Fibroblast of skin of scalp (primary cell): Measurements from ENCODE around the gene TMEM255A.

Experiments
- DNase-seq: peaks from one replicate; pipeline ENCODE4 v3.0.0-alpha.2; 2013

Gene TMEM255A

DNA sequence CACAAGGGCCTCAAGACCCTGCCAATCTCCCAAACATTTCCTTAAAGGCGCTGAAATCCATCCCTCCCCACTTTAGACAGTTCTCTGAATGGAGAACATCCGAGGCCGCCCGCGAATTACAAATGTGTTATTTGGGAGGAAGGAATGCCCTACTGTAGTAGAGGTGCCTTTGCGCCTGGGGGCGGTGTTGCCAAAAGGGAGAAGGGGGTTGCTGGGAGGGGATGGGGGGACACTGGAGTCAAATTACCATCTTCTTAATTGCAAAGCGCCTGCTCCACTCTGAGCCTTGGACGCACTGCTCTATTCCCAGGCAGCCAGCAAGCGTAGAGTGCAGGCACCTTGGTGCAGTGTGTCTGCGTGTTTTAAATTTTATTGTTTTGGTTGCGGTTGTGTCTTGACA is 2.7 kb downstream of the TMEM255A start:
- peak; percentile 10 for DNase-seq

- DNase-seq = no peak
These were observed 4.6 kb downstream of the TMEM255A start for GRCh38 chrX:120306630-120307029.

DNA sequence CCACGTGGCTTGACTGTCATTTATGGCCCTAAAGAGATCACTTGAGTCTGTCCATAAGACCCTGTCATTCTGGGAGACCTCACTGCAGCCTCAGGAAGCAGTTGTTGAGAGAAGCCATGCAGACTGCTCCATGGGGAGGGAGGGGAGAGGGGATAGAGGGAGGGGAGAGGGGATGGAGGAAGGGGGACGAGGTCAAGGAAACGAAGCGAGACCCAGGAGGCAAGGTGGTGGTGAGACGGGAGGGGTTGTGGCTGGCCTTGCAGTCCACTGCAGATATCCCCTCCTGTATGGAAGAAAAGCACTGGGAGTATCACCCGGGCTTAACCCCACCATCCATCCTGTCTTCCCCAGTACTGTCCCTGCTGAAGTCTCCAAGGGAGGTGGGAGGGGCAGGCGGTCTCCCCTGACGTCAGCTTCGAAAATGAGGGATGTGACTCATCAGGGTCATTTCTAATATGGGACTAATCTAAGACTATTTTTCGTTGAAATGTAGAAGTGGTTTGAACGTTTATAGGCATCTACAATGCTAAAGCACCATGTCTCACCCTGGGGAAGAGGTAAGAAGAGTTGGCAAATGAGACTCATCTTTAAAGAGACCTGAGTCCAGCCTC is 5.6 kb downstream of the TMEM255A start:
- DNase-seq = peak; percentile 15

- DNase-seq = no peak
These were observed 7.0 kb downstream of the TMEM255A start for GRCh38 chrX:120304256-120304655.

DNA sequence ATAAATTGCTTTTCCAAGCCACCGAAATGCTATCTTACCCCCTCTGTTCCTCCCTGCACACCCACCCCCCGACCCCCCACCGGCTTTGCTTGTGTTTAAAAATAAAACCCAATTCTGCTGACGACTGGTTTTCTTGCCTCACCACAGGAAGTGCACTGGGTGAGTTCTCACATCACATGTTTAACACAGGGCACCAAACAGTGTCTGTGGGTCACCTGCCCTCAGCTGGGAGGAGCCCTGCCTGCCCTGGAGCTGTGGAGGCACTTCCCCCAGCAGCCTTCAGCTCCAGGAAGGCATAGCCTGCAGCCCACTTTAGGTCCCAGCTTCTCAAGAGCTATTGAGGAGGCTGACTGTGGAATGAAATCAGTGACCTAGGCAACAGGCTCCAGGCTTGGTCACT is 8.8 kb downstream of the TMEM255A start:
- no peak for DNase-seq

DNA sequence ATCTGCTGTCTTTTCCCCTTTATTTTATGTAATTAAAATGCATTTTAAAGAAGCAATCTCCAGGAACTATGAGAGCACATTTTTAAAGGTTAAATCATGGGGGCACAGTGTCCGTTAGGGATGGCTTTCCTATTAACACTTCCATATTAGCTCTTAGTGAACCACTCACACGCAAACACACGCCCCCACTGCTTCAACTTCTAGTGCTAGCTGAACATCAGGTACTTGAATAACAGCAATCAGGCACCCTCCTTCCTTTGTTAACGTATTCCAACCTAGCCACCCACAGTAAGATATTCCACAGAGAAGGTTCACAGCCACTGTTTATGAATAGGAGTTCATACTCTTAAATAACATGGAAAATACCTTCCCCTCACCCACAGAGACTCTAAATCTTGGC is 9.3 kb downstream of the TMEM255A start:
- DNase-seq = no peak

DNA sequence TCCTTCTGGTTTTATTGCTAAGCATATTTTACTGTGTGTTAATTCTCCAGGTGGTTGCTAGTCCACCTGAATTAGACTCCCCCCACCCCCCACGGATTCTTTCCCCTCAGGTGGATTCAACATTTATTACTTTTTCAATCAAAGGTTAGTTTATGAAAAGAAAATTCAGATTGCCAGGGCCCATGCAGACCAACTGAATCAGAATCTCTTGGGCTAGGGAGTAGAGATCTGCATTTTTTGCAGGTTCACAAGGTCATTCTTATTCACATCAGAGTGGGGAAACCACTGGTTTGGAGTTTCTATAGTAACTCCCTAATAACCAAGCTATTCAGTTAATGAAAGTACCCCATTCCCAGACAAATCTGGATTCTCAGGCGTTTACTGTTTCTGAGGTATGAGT is 9.8 kb downstream of the TMEM255A start:
- no peak for DNase-seq

DNA sequence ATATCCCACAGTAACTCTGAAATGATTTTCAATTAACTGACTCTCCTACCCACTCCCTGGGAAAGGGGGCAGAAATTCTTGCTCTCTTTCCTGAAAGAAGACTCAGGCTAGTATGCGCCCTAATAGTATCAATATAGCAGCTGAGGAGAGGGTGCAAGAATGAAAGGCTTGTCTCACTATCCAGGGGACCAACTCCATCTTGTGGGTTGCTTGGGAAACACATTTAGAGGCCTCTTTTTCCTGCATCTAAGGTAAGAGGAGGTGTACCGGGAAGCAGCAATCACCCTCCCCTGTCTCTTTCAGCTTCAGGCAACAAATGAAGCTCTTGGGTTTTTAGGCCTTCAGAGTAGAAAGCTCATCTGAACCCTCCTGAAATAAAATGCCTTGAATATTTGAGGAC is 11.3 kb downstream of the TMEM255A start:
- no peak for DNase-seq

DNA sequence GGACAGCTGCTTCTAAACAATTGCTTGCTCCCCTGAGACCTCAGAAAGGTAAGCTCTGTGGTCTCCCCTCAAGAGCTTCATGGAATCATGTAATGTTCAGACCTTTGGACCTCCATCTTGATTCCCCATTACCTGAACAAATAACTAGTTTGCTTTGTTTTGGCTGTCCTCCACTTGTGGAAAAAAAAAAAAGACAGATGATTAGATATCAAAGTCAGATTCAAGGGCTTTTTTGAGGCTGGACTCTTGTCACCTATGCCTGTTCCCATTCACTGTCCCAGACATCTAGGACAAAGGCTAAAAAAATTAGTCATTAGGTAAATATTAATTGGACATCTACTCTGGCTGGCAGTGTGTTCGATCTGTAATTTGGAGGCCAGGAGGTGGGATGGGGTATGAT is 13.3 kb downstream of the TMEM255A start:
- DNase-seq = no peak

GRCh38 chrX:120294651-120295050 is 16.6 kb downstream of the TMEM255A start:
- DNase-seq = no peak

GRCh38 chrX:120293015-120293414 is 18.2 kb downstream of the TMEM255A start:
- no peak for DNase-seq

DNA sequence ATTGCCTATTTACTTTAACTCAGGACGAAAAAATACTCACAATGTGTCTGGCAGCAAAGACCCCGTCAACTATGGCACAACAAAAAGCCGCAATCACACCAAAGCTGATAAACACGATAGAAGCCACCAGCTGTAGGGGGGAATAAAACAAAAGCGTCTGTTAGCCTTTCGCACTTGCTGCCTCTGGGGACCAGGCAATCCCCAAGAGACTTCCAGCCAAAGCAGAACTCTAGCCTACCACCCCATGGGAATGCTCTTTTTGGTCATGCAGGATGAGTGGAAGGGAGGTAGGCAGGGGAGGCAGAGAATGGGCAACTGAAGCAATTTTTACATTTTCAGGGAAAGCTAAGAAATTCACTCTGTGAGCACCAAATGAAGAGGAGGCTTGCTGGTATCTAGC is 20.1 kb downstream of the TMEM255A start:
- no peak for DNase-seq

GRCh38 chrX:120290107-120290506 is 21.2 kb downstream of the TMEM255A start:
- DNase-seq = no peak

DNA sequence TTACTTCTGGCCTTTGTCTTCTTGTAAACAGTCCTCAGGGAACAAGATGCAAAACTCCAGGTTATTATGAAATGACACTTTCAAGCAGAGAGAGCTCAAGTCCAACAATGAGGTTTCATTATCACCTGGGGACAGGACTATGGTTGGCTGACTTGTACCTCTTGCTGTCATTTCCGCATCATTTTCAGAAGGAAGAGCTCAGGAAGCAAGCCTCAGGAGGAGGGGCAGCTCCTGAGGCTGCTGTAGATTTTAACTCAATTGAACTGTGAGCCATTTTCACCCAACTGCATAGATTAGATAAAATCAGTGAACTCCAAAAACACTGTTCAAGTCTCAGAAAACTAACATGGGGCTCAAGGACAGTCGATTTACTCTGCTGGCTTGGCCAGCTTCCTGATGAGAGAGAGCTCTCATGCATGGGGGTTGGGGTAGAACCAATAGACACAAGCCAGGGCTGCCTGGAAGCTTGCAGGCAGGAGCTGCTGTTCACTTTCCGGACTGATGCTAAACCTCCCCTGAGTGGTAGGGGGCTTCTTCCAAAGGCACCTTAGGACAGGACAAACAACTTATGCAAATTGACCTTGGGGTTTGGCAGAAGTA is 23.6 kb downstream of the TMEM255A start:
- no peak for DNase-seq

- DNase-seq = no peak
These were observed 24.3 kb downstream of the TMEM255A start for GRCh38 chrX:120286733-120287512.

GRCh38 chrX:120282697-120283096 is 28.6 kb downstream of the TMEM255A start:
- no peak for DNase-seq

- no peak for DNase-seq
These were observed 29.5 kb downstream of the TMEM255A start for GRCh38 chrX:120281761-120282160.

GRCh38 chrX:120281021-120281624 is 30.1 kb downstream of the TMEM255A start:
- no peak for DNase-seq

DNA sequence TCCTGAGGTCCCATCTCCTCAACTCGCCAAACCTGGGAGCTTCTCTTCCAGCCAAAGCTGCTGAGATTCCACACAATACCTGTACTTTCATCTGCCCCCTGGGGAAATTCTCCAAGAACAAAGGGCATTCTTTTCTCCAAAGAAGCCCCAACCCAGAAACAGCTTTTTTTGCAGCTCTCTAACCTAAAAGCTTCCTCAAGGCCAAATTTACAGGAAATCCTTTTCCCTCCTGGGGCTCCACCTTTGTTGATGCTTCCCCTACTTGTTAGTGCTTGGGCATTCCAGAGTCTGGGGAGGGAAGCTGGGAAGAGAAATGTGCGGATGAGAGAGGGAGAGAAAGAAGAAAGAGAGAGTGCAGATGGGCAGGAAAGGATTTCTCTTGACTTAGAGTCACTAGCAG is 36.3 kb downstream of the TMEM255A start:
- no peak for DNase-seq

DNA sequence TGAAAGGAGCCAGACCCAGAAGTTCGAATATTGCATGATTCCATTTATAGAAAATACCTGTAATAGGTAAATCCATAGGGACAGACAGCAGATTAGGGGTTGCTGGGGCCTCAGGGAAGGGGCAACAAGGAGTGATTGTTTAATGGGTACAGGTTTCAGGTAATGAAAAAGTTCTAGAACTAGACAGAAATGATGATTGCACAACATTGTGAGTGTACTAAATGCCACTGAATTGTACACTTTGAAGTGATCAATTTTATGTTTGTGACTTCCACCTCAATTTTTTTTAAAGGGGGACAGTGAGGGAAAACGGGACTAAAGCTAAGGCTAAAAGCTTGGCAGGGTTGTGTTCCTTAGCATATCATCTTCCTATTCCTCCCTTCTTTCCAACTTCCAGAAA is 37.1 kb downstream of the TMEM255A start:
- no peak for DNase-seq

GRCh38 chrX:120271218-120271617 is 40.0 kb downstream of the TMEM255A start:
- no peak for DNase-seq

DNA sequence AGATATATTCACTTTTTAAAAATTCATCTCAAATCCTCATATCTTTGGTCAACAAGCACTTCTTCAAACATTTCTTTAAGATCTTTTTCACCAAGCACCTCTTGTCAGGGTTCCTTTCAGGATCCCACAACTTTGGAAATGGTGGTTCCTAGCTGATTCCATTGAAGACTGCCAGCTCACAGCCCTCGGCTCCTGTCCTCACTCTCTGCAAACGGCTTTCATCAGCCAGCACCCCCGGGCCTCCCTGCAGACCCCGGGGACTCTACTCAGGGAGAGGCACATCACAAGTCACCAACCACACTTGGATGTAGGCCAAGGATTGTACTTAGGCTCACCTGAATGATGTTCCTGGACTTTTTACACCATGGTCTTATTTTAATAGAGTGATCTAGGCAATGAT is 40.7 kb downstream of the TMEM255A start:
- no peak for DNase-seq

DNA sequence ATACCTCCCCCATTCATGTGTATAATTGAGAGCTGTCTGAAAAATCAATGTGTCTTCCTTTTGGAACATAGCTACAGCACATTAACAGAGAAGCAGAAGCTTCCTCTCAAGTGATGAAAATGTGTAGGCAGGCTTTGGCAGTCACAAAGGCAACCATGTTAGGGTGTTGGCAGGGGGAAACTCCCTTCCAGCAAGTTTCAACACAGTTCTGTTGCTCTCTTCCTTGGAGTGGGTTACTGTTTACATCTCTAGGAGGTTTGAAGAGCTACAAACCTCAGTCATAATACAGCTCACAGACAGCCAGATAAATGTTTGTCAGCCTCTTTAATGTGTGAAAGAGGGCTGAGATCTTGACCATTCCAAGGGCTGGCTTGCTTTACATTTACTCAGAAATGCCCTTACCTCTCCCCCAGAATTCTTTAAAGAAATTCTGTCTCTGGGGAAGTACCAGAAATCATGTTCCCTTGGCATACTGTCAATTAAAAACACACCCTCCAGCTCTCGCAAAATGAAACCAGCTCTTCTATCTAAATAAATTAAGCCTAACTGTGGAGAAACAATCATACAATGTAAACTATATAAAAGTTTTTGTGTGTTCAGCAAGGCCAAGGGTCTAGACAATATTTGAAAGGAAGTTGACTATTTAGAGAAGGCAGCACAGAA is 41.8 kb downstream of the TMEM255A start:
- DNase-seq = no peak
